NCI-H69 (cell line): Measurements from ENCODE around the gene ARMC9.

Experiments used
- DNase-seq: peaks from one replicate; lab custom pipeline; 2025; lab: John Stamatoyannopoulos, UW

The ARMC9 gene

GRCh38 chr2:231364061-231364460 lies 165.6 kb downstream of the ARMC9 start:
- no peak for DNase-seq

- DNase-seq, result peak; percentile 85
Measured at GRCh38 chr2:231364961-231365810, 166.8 kb downstream of the ARMC9 start.

- DNase-seq, result no peak
Measured at GRCh38 chr2:231367178-231367577, 168.7 kb downstream of the ARMC9 start.

GRCh38 chr2:231369580-231370428 lies 171.4 kb downstream of the ARMC9 start:
- no peak for DNase-seq

- DNase-seq, result no peak
Measured at GRCh38 chr2:231370429-231370748, 172.0 kb downstream of the ARMC9 start.

GRCh38 chr2:231370749-231371429 lies 172.5 kb downstream of the ARMC9 start:
- DNase-seq, result no peak

- DNase-seq, result no peak
Measured at GRCh38 chr2:231371430-231372054, 173.1 kb downstream of the ARMC9 start.

- DNase-seq, result no peak
Measured at GRCh38 chr2:231372326-231372725, 173.9 kb downstream of the ARMC9 start.

GRCh38 chr2:231373184-231373583 lies 174.8 kb downstream of the ARMC9 start:
- no peak for DNase-seq

- no peak for DNase-seq
Measured at GRCh38 chr2:231373786-231374349, 175.4 kb downstream of the ARMC9 start.

- DNase-seq, result no peak
Measured at GRCh38 chr2:231374771-231375170, 176.3 kb downstream of the ARMC9 start.

- peak; percentile 13 for DNase-seq
Measured at GRCh38 chr2:231375994-231376615, 177.7 kb downstream of the ARMC9 start.

- no peak for DNase-seq
Measured at GRCh38 chr2:231376857-231377256, 178.4 kb downstream of the ARMC9 start.

GRCh38 chr2:231378026-231378722 lies 179.7 kb downstream of the ARMC9 start:
- peak; percentile 27 for DNase-seq

- no peak for DNase-seq
Measured at GRCh38 chr2:231379266-231380215, 181.1 kb downstream of the ARMC9 start.

GRCh38 chr2:231380307-231380706 lies 181.9 kb downstream of the ARMC9 start:
- no peak for DNase-seq

GRCh38 chr2:231380991-231381847 lies 182.8 kb downstream of the ARMC9 start:
- DNase-seq, result no peak

GRCh38 chr2:231382116-231382515 lies 183.7 kb downstream of the ARMC9 start:
- no peak for DNase-seq
